ENCODE data around the gene GMPPA.

GMPPA gene

DNA sequence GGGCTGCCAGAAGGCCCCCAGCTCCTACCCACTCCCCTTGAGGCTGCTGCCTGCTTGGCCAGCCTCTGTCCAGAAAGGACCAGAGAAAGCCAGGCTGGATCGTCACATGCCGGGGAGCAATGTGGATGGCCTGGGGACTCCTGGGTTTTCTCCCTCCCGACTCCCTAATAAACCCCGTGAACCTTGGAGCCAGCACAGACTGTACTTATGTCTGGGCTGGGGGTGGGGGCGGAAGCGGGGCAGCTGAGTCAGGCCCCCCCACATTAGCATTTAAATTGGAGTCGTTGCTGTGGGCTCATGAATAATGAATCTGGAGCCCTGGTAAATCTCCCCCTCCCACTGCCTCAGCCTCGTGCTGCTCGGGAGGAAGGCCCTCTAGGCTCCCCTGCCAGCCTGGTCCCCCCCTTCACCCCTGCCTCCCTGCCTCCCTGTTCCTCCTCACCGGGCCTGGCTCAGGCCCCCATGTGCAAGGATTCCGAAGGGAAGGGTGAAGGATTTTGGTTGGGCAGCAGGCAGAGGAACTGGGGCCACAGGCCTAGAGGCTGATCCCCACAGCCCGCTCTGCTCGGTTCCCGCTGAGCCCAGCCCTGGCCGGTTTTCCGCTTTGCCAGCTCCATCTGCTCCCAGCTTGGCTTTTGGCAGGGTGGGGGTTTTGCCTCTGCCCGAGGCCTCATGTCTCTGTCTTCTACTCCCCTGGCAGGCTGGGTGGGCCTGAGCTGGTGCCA lies 8.3 kb downstream of the GMPPA start:
- DNase-seq = no peak

DNA sequence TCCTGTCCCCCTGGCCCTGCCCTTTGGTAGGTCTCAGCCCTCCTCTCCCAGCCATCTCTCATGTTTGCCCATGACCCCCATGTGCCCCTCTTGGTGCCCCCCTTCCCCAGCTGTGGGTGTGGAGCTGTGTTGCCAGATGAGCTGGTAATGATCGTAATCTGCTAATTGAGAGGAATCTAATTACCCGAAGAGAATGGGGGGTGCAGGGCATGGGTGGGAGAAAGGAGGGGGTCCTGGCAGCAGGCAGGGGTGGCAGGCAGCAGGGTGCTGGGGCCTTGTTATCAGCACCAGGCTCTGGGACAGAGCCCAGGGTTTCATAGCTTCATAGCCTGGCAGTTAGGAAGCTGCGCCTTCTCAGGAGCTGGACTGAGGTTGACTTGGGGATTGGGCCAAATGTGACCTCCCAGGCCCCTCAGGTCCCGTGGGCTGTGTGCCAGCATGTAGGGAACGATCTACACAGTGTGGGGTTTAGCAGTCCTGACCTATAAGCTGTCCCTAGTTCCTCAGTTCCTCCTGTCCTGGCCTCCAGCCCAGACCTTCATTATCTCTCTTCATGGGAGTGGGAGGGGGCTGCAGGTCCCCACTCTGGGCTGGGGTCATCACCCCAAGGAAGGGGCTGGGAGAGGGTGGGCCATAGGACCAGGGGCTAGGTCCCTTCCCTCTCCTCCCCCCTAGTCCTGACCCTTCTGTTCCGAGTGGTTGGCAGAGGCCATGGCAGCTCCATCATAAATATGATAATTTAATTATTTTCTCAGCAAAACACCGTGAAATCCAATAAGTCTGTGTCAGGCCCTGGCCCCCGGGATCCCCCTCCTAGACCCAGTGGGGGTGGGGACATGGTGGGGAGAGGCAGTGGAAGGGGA lies 9.1 kb downstream of the GMPPA start:
- DNase-seq = no peak

DNA sequence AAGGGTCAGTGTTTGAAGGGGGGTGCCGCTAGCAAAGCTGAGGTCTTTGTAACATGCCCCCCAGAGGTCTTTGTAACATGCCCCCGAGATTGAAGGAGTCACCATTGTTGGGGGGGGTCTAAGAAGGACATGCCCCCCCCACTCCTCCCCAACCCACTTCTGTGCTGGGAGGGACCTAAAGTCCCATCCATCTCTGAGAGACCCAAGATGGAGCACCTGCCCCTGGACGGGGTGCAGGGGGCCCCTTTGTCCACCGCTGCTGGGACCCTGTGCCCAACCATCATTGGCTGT lies 9.7 kb downstream of the GMPPA start:
- DNase-seq = no peak

DNA sequence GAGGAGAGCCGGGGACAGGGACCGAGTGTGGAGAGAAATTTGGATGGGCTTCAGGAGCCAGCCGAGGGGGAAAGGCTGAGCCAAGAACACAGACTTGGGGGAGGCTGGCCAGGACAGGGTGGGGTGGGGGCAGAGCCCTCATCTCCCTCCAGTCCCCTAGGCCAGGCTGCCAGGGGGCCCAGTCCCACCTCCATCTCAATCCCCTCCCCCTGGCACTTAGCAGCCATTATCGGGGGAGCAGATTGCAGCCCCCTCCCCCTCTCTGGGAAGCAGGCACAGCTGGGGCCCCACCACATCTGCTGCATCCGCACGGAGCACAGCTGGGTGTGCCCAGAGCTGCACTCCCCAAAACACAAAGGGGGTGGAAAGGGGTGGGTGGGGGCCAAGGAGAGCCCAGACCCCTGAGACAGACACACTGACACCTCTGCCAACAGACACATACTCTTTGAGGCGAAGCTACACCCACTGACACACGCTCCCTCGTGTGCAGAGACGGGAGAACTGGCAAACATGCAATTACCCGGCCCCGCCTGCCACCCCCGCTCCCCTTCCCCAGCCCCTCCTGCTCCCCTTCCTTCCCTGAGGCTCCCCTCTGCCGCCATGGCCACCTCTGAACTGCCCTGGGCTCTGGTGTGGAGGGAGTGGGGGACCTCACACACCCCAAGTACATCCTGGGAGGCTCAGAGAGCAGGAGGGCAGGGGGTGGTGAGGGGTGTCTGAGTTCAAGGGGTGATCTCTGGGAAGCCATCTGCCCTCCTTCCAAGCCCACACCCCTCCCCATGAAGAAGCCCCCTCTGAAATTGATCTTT lies 10.5 kb downstream of the GMPPA start:
- DNase-seq = no peak

DNA sequence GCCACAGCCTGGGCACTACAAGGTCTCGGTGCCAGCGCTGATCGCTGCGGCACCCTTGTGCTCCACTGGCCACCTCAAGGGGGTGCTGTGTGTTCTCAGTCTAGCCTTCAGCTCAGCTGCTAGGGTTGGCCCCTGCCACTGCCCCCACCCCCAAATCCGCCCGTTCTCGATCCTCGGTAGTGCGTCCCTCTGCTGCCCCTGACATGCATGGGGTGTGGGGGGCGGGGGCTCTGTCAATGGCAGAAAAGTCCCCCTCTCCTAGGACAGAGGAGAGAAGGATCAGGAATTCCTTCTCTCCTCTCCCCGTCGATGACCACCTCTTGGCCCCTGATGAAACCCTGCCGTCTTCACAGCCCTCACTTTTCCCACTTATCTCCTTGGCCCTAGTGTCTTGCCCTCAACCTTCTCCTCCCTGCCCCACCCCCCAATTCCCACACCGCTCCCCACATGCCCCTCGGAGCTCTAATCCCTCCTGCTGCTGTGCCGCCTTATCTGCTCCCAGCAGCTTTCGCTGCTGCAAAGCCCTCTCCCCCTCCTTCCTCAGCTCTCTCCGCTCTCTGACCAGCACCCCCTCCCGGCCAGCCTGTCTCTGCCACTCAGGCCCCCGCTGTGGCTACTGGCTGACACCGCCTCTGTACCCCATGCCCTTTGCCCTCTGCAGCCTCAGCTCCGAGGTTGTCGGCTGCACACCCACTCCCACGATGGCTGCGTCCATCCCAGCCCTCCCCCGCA lies 11.3 kb downstream of the GMPPA start:
- DNase-seq = no peak

DNA sequence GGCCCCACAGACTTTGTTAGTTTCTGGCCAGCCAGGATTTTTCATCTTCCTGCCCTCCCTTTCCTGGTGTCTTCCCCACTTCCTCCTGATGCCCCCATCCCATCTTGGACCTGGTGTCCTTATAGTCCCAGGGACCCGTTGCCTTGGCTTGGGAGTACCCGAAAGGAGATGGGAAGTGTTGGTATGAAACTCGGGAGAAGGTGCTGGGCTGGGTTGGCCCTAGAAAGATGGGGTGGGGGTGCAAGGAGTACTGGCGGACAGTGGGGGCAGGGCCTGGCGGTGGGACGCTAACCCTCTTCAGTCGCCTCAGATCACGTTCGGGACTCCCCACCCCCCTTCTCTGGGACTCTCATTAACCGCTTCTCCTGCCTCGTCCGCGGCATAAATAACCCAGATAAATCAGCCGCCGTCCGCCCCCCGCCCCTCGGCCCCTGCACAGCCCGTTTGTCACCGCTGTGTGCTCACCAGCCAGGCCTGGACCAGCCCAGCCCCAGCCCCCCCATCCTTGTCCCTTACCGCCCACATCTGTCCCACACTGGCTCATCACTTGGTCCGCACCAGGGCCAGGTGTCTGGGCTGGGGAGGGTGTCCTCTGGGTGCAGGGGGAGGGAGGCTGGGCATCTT lies 11.9 kb downstream of the GMPPA start:
- DNase-seq = no peak

DNA sequence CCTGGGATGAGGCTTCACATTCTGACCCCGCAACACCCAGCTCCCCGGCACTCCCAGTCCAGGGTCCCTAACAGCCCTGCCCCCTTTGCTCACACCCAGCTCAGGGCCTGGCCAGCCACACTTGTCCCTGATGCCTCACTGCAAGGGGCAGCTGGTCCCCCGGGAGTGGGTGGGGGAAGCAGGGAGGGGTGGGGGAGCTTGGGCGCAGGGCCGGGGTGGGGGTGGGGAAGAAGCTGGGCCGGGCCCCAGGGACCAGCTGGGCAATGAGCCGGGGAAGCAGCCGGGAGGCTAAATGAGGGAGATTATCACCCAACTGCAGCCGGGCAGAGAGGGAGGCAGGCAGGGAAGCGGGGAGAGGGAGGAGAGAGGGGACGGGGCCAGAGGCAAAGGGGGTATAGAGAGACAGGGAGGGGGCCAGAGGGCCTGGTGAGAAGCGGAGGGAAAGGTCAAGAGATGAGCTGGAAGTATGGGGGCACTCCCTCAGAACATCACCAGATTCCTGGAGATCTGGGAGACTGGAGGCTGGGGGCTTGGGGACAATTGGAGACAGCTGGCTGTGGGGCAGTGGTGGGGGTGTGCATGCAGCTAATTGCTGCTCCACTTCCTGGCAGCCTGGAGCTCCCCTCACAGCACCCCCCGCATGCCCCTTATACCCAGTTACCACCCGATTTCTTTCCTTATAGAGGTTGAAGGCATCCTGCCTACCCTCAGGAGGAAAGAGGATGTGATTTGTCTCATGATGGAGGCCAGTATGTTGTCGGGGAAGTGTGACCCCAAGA lies 13.0 kb downstream of the GMPPA start:
- no peak for DNase-seq

DNA sequence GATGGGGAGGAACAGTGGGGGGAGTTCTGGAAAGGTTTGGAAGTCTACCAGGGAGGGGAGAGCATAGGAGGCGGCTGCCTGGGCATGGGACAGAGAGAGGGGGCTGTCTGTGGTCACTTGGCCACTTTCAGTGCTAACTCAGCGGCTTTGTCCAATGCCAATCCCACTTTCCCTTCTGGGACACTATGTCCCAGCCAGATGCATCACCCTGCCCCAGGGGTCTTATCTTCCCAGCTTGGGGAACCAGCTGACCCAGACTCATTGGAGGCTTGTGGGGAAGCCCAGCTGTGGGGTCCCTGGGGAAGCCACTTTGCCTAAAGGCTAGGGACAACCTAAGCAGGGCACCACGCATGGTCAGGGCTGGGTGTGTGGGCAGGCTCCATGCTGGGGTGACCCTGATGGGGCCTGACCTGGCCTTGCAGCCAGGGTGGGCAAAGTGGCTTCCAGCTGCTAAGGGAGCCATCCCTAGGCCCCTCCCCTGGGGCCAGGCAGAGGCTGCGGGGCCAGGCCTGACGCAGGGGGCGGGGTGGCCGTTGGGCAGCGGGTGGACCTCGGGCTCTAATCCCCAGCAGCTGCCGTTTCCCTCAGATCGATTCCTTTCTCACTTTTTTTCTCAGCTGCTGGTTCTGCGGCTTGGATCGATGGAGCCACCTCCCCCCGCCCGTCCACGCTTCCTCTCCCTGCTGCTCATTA lies 14.0 kb downstream of the GMPPA start:
- DNase-seq = no peak

DNA sequence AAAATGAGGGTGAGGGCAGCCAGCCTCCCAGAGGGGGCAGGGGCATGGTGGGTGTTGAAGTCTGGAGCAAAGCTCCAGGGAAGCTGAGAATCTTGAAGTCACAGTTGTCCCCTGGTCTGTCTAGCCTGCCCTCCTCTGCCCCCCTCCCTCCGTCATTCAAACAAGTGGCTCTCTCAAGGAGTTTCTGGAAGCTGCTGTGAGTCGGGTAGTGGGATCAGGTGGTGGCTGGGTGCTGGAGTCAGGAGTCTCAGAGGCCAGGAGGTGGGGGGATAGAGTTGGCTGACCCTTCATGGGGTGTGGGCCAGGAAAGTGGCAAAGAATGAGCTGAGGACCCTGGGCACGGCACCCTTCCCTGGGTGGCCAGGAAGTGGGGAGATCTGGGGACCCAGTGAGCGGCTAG lies 15.1 kb downstream of the GMPPA start:
- DNase-seq = no peak

DNA sequence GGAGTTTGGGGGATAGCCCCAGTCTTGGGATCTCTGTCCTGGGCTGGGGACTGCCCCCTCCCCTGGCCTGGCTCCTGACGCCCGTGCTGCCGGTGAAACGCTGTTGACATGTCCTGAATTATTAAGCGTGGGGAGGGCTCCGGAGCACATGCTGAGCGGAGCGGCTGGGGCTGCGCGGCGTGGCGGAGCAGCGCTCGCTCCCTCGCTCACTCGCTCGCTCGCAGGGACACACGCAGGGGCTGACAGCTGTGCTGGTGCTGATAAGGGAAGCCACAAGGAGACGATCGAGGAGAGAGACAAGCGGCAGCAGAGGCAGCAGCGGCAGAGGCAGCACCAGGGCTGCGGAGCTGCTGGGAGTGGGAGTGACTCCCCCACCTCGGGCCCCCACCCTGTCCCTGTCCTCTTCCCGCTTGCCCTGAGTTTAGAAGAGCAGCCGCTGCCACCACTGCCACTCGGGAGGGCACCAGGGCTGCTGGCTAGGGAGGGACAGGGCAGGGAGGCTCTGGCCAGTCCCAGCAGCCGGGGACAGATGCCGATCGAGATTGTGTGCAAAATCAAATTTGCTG lies 15.6 kb downstream of the GMPPA start, which contains the start of gene ASIC4:
Gene ASIC4 (plus strand): TSS at position 287 of the 566 bp plus-strand sequence. CDS start 243 bp downstream, at position 530.
- no peak for DNase-seq

DNA sequence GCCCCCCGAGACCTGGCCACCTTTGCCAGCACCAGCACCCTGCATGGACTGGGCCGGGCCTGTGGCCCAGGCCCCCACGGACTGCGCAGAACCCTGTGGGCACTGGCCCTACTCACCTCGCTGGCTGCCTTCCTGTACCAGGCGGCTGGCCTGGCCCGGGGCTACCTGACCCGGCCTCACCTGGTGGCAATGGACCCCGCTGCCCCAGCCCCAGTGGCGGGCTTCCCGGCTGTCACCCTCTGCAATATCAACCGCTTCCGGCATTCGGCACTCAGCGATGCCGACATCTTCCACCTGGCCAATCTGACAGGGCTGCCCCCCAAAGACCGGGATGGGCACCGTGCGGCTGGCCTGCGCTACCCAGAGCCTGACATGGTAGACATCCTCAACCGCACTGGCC lies 16.1 kb downstream of the GMPPA start:
- DNase-seq = no peak

DNA sequence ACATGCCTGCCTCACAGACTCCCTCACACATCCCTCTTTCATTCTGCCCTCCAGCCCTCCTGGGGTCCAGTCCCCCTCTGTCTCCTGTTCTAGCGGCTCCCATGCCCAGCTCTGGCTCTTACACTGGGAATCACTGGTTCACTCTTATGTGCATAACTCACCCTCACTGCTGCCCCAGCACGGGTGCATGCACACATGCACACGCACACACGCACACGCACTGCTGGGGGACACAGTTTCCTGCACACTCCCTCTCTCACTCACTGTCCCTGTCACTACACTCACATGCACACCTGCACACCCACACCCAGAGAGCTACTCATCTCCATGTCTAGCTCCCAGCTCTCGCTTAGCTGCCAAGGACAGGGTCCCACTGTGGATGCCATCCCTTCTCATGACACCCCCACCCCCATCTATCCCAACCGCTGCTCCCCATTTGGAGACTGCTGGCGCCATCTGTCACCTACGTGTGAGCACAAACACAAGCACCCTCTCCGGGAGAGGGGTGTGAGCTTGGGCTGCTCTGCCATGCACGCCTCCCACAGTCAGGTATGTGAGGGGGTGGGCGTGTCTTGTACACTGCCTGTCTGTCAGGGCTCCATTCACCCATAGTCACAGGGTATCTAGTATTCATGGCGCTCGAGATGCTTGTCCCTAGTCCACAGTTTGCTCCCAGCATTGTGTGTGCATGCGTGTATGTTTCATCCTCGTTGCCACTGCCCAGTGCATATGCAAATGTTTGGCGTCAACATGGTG lies 17.4 kb downstream of the GMPPA start:
- no peak for DNase-seq

DNA sequence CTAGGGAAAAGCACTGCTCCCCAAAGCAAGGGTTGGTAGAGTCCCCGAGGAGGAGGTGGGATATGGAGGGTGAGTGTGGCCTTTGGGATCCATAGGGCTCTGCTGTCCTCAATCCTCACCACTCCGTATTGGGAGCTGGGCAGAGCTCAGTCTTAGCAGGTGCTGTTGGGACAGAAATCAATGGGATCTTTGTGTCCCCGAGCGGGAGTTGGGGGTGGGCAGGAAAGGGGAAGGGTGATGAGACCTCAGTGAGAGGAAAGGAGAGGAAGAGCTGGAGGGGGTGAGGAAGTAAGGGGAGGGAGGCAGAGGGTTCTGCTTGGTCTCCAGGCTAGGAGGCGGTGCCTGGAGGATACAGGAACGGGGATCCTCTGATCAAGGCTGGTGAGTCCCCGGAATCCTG lies 18.2 kb downstream of the GMPPA start:
- no peak for DNase-seq

DNA sequence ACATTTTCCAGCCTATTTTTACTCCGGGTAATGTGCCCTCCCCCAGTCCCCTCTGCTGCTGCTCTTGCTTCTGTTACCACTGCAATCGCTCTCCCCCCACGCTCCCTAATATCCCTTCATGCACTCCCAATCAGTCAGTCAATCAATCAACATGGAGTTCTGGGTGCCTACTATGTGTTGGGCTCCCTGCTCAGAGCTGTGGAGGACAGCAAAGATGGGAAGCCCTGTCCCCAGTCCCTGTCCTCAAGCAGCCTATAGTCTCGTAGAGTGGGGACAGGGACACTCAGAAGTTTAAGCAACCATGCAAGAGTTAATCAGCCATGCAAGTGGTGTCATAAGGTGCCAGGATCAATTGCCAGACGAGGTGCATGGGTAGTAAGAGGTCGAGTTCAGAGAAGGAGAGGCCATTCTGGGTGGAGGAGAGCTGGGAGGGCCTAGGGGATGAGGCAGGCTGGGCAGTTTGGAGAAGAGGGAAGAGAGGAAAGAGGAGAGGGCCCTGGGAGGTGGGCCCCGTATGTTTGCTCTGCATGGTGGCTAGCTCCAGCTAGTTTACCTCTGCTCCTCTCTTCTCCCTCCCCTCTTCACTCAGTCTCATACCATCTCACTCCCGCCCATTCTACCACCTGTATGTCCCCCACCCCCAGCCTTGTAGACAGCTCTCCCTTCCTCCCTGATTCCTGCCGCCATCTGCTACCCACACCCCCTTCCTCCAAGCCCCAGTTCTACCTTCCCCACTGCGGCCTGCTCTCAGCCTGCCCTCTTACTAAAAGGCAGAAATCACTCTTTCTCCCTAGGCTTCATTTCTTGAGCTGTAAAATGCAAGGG lies 19.5 kb downstream of the GMPPA start:
- no peak for DNase-seq

DNA sequence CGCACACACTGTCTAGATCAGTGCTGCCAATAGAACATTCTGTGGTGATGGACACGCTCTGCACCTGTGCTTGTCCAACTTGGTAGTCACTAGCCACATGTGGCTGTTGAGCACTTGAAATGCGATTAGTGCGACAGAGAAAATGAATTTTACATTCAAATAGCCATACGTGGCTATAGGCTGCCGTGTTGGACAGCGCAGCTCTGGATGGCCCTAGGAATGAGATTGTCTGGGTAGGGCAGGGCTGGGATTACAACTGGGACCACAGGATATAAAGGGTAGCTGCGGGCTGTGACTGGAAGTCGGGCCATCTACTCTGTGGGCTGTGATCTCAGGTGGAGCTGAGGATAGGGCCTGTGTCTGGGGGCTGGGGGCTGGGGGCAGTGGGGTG lies 20.8 kb downstream of the GMPPA start:
- no peak for DNase-seq

DNA sequence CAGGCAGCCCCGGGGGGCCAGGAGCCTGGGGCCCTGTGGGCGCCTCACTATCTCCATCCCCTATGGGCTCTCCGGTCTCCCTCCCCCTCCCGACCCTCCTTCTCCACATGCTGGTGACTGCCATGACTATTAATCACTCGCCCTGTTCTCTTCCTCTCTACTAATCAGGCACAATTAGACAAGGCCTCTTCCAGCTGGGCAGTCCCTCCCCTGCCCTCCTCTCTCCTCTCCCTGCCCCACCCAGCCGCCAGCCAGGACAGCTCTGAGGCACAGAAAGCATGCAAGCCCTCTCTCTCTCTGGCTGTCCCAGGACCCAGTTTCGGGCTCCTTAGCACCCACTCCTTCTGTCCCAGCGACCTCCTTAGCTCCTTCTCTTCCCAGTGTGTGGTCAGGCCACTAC lies 21.4 kb downstream of the GMPPA start:
- no peak for DNase-seq

DNA sequence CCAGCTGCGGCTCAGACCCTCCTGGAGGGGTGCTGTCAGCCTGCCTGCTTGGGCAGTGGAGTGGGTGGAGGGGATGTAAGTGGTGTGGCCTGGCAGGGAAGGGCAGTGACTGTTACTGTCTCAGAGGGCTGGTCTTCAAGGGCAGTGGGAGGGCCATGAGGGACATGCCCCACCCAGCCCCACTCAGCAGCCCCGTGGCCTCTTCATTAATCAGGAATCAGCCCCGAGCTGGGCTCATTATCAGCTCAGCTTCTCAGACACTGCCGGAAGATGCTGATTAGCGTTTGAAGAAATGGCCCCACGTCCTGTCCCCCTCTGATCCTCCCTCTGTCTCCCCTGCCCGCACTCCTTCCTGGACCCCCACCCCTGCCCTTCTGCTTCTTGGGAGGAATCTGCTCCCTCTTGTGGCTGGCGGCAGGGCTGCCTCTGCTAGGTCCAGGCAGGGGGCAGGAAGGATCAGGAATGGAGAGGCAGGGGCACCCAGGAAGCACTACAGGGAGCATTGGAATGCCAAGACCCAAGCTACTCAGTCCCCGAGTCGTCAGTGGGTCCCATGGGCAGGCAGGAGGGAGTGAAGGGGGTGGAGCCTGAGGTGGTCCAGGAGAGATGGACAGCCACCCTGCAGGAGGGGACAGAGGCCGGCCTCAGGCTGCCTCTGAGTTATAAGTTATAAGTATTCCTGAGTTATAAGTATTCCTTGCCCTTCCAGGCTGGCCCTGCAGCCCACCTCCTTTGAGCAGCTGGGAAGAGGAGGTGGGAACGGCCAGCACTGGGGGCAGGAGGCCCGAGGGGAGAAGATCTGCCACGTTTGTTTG lies 22.6 kb downstream of the GMPPA start:
- DNase-seq = no peak
